RPMI7951 (cell line): ENCODE measurements around the gene ALKAL2. TPM values are rescaled to one million over a fixed set of nuclear protein-coding genes. Genes with fewer than 3 reads are reported as not detected.

ENCODE experiments used
- DNase-seq: peaks from one replicate; pipeline ENCODE4 v3.0.0-alpha.2; 2012; ENCODE audit warnings: low read depth
- total RNA-seq: library from RNA; depleted of rRNA; stranded (reverse); fragments of >200 nt; shearing (Covaris generic); gene quantifications from 2 replicates; pipeline ENCODE4 v1.2.3, GENCODE V29; 2014; rRNA removed

ALKAL2 gene
- total RNA-seq, 1 experiment from 2014 or later = not detected

- DNase-seq = peak; percentile 50
Observed at GRCh38 chr2:246489-247144, 41.3 kb downstream of the ALKAL2 start.

GRCh38 chr2:244547-244946 is 43.3 kb downstream of the ALKAL2 start:
- no peak for DNase-seq

- DNase-seq = no peak
Observed at GRCh38 chr2:238869-239268, 49.0 kb downstream of the ALKAL2 start.

GRCh38 chr2:238431-238830 is 49.5 kb downstream of the ALKAL2 start:
- no peak for DNase-seq

- no peak for DNase-seq
Observed at GRCh38 chr2:237878-238277, 50.0 kb downstream of the ALKAL2 start.

- DNase-seq = no peak
Observed at GRCh38 chr2:236993-237539, 50.8 kb downstream of the ALKAL2 start.

GRCh38 chr2:234421-234820 is 53.5 kb downstream of the ALKAL2 start:
- DNase-seq = no peak

- DNase-seq = no peak
Observed at GRCh38 chr2:233030-233429, 54.9 kb downstream of the ALKAL2 start.

GRCh38 chr2:231521-232185 is 56.2 kb downstream of the ALKAL2 start:
- no peak for DNase-seq

Other genes with a start within 250 kb of the ALKAL2 start
- not detected in 2 replicates for gene FAM110C, start 241.6 kb downstream of the ALKAL2 start, total RNA-seq
- 12.7 and 18.1 TPM in 2 replicates for gene SH3YL1, start 24.1 kb downstream of the ALKAL2 start, total RNA-seq
- gene ACP1, start 23.1 kb downstream of the ALKAL2 start, total RNA-seq = 185 and 206 TPM in 2 replicates